Right cardiac atrium (tissue), 5 donors: ENCODE measurements around the gene FTO. TPM values are rescaled to one million over a fixed set of nuclear protein-coding genes. Genes with fewer than 3 reads are reported as not detected.

Experiments
- ATAC-seq, 2 donors: fragments of 200-7000 bp; cut with Tn5 transposase; one replicate each; pipeline versions ENCODE4 v1.8.0 to v1.9.1; 2020; ENCODE audit warnings: moderate library complexity in 2 of 2, mild to moderate bottlenecking in 1 of 2
- DNase-seq, 3 donors: peaks; one replicate each; pipeline ENCODE4 v3.0.0-alpha.2; 2020
- H3K27ac ChIP-seq: one replicate; pipeline ENCODE4 v1.5.1; 2013; ENCODE audit warnings: mild to moderate bottlenecking, low read length, control low read depth, moderate library complexity
- H3K27me3 ChIP-seq: one replicate; pipeline ENCODE4 v1.6.1; 2013; ENCODE audit not compliant: control insufficient read depth, insufficient read depth
- H3K4me1 ChIP-seq: one replicate; pipeline ENCODE4 v1.6.1; 2013; ENCODE audit warnings: low read length; ENCODE audit not compliant: control insufficient read depth, insufficient read depth
- H3K4me3 ChIP-seq: one replicate; pipeline ENCODE4 v1.5.1; 2013; ENCODE audit warnings: low read length, control low read depth
- H3K9me3 ChIP-seq: one replicate; pipeline ENCODE4 v1.6.1; 2013; ENCODE audit warnings: low read length; ENCODE audit not compliant: control insufficient read depth
- WGBS: extraction: QIAGEN DNeasy Blood & Tissue Kit; methylation state at CpG from one replicate; pipeline ENCODE4 v1.1.7; 2013; 5-methylcytosine and 5-hydroxymethylcytosine counted together
- intact Hi-C, 4 donors: fragments of 100-400 bp; cut with DNase I; formaldehyde crosslinking; loops; one replicate each; pipeline versions ENCODE4 v1.11.0 to v1.14.0; 2022 to 2023
- polyA plus RNA-seq: library from polyadenylated mRNA; stranded (reverse); fragments of 200-250 nt; gene quantifications from one replicate; pipeline ENCODE4 v1.2.3, GENCODE V29; 2013
- total RNA-seq, 4 donors: library from RNA; stranded (reverse); fragmentation: NEBNext Ultra II Directional; extraction: Animal tissue kit (Norgen Biotek cat#: 25700); gene quantifications; one replicate each; pipeline ENCODE4 v1.2.1, GENCODE V29; 2021
- donor health status: healthy with polysubstance abuse.
- donor health status: DM: no; HTN: yes; CAD: no.
- donor health status: DM: no; HTN: no; CAD: no.
- donor health status: DM: no; HTN: yes; CAD: no; lungs with severe emphysema.
- donor health status: DM: yes; HTN: yes; CAD: no.

FTO gene
- total and polyA plus RNA-seq, 5 donors, result 21.9 to 86.3 (median 78.2) TPM

DNA sequence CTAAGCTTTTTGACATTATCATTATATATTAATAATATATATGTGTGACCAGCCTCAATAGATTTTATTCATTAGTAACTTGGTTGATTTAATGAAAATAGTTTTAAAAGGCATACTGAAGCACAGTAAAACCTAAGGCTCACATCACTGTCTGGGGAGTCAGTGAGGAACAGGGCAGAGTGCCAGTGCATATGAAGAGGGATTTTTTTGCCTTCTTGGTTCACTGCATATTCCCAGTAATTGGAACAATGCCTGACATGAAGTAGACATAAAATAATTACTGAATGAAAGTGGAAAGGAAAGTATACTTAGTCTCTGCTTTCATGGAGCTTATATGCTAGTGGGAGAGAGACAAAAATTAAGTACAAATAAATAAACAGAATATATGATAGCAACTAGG is 81.1 kb downstream of the FTO start:
- intact Hi-C loops, result no loop called here
- H3K4me1 ChIP-seq, result peaks cover 4% of the 10 kb centered on the region
- DNase-seq, result no peak
- no peak overlapping the region for H3K4me3 ChIP-seq
- H3K9me3 ChIP-seq, result no peaks in the 10 kb centered on the region
- no peak for ATAC-seq
- H3K27me3 ChIP-seq, result no peaks in the 10 kb centered on the region
- no peak overlapping the region for H3K27ac ChIP-seq

DNA sequence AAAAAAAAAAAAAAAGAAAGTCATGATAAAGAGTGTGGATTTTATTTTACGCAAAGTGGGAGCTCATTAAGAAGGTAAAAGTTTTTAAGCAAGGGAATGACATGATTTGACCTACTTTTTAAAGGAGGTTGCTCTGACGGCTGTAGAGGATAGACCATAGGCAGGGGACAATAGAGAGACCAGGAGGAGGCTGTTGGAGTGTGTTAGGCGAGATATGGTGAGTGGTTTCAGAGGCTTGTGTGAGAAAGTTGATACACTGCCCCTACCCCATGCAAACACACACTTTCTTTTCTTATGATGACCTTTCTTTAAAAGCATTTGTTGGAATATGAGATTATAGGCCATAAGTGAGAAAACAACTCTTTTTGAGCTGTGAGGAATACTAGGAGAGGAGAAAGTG is 82.0 kb downstream of the FTO start:
- H3K9me3 ChIP-seq, result no peaks in the 10 kb centered on the region
- H3K27me3 ChIP-seq, result no peaks in the 10 kb centered on the region
- ATAC-seq, result no peak
- H3K4me1 ChIP-seq, result peaks cover 2% of the 10 kb centered on the region
- no peak for DNase-seq
- 82% methylated on average over 3 of the region's 3 CpGs for WGBS
- intact Hi-C loops, result no loop called here
- no peak overlapping the region for H3K4me3 ChIP-seq
- no peak overlapping the region for H3K27ac ChIP-seq

DNA sequence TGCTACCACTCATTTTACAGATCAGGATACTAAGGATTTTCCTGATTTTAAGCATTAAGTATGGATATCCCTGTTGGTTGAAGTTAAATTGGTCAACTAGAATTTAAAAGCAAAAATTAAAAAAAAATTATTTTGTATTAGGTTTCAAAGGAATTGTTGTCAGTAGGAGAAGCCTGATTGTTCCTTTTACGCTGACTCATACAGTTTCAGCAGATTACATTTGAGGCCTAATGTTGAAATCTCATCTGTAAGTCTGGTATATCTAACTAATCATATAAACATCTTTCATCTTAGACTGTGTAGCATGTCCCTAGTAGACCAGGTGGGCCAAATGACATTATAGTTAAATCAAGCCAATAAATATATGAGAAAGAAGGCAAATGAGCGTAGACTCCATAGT is 83.5 kb downstream of the FTO start:
- Histone ChIP-seq H3K4me1 (no peaks in the 10 kb centered on the region), H3K27ac (no peak overlapping the region), H3K4me3 (no peak overlapping the region), H3K9me3 (no peaks in the 10 kb centered on the region), H3K27me3 (no peaks in the 10 kb centered on the region)
- DNase-seq (no peak), ATAC-seq (no peak)
- over 99% methylated on average over 2 of the region's 2 CpGs for WGBS
- intact Hi-C loops, result no loop called here

DNA sequence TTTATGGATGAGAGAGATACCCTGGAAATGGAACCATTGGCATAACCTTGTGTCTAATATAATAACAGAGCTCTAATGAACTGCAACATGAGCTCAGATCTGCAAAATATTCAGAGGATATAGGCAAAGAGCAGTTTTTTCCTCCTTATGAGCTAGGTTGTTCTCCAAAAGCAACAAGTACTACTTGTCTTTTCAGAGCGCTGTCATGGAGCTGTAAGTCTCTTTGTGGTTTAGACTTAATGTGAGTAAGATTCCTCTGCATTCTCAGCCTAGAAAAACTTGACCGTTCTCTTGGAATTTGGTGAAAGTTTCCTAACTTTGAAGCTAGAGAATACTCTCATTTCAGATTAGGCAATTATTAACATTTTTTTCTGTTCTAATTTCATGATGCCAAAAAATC is 85.2 kb downstream of the FTO start:
- Histone ChIP-seq H3K4me1 (no peaks in the 10 kb centered on the region), H3K27me3 (no peaks in the 10 kb centered on the region), H3K27ac (no peak overlapping the region), H3K9me3 (no peaks in the 10 kb centered on the region), H3K4me3 (no peak overlapping the region)
- DNase-seq (no peak), ATAC-seq (no peak)
- 84% methylated on average over 2 of the region's 2 CpGs for WGBS
- intact Hi-C loops, result no loop called here

DNA sequence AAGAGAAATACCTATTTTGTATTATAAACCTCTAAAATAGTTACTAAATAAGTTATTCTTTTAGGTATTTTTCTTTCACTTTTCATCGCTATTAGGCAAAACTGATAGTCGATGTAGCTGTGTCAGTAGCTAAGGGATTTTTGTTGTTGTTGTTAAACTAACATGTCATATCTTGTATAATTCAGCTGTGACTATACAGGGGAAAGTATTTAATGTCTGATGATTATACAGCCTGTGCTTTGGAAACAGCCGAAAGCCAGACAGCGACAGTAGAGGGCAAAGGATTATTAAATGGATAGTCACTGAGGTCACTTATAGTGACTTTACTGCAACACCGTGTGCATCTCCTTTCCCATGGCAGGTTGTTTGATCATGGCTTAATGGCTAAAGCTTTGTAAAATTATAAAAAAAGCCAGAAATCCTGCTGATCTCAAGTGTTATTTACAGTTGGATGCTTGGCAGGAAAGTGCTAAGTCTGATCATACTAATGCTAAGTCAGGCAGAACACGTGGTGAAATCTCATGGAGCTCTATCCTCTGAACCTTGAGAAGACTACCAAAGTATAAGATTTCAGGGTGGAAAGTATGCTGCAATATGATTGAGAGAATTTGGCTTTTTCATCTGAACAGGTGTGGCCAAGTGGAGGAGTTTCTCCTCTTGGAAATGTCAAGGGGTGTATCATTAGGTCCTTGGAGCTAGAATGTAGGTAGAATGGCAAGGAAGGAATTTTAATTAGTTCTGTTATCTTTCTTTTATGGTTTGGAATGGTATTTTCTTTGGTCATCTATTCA is 88.4 kb downstream of the FTO start:
- no peaks in the 10 kb centered on the region for H3K27me3 ChIP-seq
- peaks cover 2% of the 10 kb centered on the region for H3K4me1 ChIP-seq
- DNase-seq, result no peak
- H3K9me3 ChIP-seq, result no peaks in the 10 kb centered on the region
- H3K4me3 ChIP-seq, result no peak overlapping the region
- no peak for ATAC-seq
- 76% methylated on average over 6 of the region's 6 CpGs for WGBS
- intact Hi-C loops, result no loop called here
- no peak overlapping the region for H3K27ac ChIP-seq

DNA sequence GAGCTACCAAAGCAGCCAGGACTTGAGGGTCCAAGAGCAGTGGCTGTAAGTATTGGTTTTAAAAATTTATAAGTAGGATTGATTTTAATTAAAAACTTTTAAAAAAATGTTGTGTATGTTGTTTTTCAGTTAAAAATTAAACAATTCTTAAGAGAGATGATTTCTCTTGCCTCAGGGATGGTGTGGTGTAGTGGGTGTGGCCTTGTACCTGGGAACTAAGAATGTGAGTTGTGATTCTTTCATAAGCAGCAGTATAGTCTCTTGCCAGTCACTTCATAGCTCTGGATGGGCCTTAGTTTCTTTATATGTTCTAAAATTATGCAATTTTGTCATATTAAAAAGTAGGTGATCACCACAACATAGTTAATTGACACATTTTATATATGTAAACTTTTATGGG is 99.5 kb downstream of the FTO start:
- Histone ChIP-seq H3K4me3 (no peak overlapping the region), H3K27ac (no peak overlapping the region), H3K27me3 (no peaks in the 10 kb centered on the region), H3K9me3 (no peaks in the 10 kb centered on the region), H3K4me1 (peaks cover 3% of the 10 kb centered on the region)
- intact Hi-C loops, result no loop called here
- ATAC-seq, result no peak
- DNase-seq, result no peak

DNA sequence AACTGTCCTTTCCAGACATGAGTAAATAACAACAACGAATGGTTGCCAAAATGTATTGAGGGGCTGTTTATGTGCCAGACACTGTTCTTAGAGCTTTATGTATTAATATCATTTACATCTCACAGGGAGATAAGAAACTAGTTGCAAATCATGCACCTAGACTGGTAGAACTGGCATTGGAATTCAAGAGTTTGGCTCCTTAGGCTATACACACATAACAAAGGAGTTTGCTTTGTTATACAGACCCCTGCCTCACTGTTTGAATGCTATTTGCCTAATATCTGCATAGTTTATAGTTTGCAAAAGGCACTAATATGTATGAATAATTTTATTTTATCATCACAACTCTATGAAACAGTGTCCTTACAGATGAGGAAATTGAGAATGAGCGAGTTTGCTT is 100.0 kb downstream of the FTO start:
- intact Hi-C loops, result no loop called here
- H3K9me3 ChIP-seq, result no peaks in the 10 kb centered on the region
- peaks cover 3% of the 10 kb centered on the region for H3K4me1 ChIP-seq
- 93% methylated on average over 2 of the region's 2 CpGs for WGBS
- H3K27me3 ChIP-seq, result no peaks in the 10 kb centered on the region
- DNase-seq, result no peak
- H3K4me3 ChIP-seq, result no peak overlapping the region
- no peak for ATAC-seq
- no peak overlapping the region for H3K27ac ChIP-seq

DNA sequence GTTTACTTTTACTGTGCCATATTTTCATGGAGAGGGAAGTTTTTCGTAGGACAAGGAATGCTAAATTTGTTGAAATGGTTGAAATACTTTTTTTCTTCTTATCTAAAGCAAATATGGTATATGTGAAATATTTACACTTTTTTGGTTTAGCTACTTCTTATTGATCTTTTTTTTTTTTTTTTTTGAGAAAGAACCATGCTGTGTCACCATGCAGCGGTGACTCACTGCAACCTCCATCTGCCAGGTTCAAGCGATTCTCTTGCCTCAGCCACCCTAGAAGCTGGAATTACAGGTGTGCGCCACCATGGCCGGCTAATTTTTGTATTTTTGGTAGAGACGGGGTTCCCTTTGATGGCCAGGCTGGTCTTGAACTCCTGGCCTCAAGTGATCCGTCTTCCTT is 100.5 kb downstream of the FTO start:
- intact Hi-C loops, result no loop called here
- WGBS, result 96% methylated on average over 7 of the region's 7 CpGs

DNA sequence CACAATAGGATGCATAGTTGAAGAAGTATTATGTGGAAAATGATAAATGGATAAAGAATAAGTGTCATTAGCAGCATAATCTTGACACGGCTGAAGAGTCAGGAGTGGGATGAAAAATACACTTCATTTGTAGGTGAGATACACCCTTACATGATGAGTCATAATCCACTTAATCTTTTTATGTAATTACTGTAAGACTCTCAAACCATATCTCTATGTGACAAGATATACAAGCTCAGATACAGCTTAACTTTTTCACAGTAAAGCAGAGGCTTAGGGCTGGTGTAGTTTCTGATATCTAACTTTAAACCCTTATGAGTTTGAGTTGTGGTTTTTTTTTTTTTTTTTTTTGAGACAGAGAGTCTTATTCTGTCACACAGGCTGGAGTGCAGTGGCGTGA is 101.2 kb downstream of the FTO start:
- DNase-seq (no peak), ATAC-seq (no peak)
- Histone ChIP-seq H3K27ac (no peak overlapping the region), H3K9me3 (no peaks in the 10 kb centered on the region), H3K27me3 (no peaks in the 10 kb centered on the region), H3K4me1 (peaks cover 3% of the 10 kb centered on the region), H3K4me3 (no peak overlapping the region)
- WGBS, result 90% methylated on average over 2 of the region's 2 CpGs
- intact Hi-C loops, result no loop called here

More for the DNA sequence above, 100.5 kb downstream of the FTO start:
- H3K27me3 ChIP-seq, result no peaks in the 10 kb centered on the region
- no peak overlapping the region for H3K4me3 ChIP-seq
- no peak overlapping the region for H3K27ac ChIP-seq
- no peak for DNase-seq
- H3K9me3 ChIP-seq, result no peaks in the 10 kb centered on the region
- ATAC-seq, result no peak
- H3K4me1 ChIP-seq, result peaks cover 3% of the 10 kb centered on the region

DNA sequence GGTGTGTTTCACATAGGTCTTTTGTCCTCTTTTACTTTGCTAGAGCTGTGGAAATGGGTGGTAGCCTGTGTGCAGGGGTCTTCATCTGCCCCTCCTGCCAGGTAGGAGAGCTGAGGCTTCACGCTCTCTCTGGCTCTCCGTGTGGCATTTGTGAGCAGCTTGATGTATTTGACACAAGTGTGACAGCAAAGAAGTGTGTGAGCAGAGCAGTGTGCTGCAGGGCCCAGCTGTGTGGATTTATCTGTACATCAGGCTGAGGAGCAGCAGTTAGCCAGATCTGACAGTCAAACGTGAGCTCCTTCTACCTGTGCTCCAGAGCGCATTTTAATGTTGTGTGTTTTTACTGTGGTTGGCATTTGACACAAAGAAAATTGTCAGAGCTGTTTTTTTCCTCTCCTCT is 101.8 kb downstream of the FTO start:
- H3K27ac ChIP-seq, result no peak overlapping the region
- DNase-seq, result no peak
- ATAC-seq, result no peak
- 81% methylated on average over 4 of the region's 4 CpGs for WGBS
- H3K4me1 ChIP-seq, result peaks cover 3% of the 10 kb centered on the region
- no peak overlapping the region for H3K4me3 ChIP-seq
- intact Hi-C loops, result no loop called here
- no peaks in the 10 kb centered on the region for H3K27me3 ChIP-seq
- H3K9me3 ChIP-seq, result no peaks in the 10 kb centered on the region

DNA sequence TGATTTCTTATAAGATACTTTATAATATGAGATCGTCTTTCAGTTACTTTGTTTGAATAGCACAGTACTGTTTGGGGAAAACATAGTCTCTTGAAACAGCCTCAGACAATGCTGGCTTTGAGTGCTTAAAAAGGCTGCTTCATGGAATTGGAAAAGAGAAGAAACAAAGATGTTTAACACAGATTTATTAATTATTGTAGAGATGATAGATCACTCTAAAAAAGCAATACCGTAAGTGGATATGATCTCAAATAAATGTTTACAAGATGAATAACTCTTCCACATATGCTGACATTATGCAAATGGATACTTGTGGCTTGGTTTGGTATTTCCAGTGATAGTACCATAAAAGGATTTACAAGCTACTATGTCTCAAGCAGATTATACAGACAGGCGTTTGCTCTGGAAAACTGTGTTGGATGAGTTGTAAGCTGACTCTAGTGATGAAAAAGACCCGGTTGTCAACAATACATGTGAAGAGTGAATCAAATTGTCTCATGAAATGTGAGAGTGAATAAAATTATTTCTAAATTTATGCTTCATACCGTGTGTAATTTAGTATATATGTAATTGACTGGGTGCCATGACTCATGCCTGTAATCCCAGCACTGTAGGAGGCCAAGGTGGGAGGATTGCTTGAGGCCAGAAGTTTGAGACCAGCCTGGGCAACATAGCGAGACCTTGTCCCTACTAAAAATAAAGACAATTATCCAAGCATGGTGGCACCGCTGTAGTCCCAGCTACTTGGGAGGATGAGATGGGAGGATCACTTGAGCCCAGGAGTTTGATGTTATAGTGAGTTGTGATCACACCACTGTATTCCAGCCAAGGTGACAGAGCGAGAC is 105.4 kb downstream of the FTO start:
- H3K4me3 ChIP-seq, result no peak overlapping the region
- H3K9me3 ChIP-seq, result no peaks in the 10 kb centered on the region
- ATAC-seq (no peak), DNase-seq (no peak)
- intact Hi-C loops, result no loop called here
- 92% methylated on average over 8 of the region's 8 CpGs for WGBS
- H3K27ac ChIP-seq, result no peak overlapping the region
- no peaks in the 10 kb centered on the region for H3K27me3 ChIP-seq
- H3K4me1 ChIP-seq, result peaks cover 3% of the 10 kb centered on the region
